ENCODE results near the gene HORMAD1.
"Not testable (repeated sequence)": the region's sequence is repeated elsewhere in the genome, so short reads cannot be mapped to it uniquely, and the experiment has no call there.

Gene HORMAD1

GRCh38 chr1:150696995-150697927, 23.4 kb downstream of the HORMAD1 start, which contains the start of gene GOLPH3L:
TSS of gene GOLPH3L (minus strand) at chr1:150697154. CDS start at chr1:150694838, 2,316 bp downstream.
- DNase-seq: peak; percentile 99

- no peak for DNase-seq
These were observed 24.1 kb downstream of the HORMAD1 start for GRCh38 chr1:150696590-150696989.

- DNase-seq: no peak
These were observed 24.5 kb downstream of the HORMAD1 start for GRCh38 chr1:150696162-150696561.

GRCh38 chr1:150695561-150695960, 25.1 kb downstream of the HORMAD1 start:
- no peak for DNase-seq

GRCh38 chr1:150692720-150693119, 28.0 kb downstream of the HORMAD1 start:
- DNase-seq: no peak

- no peak for DNase-seq
These were observed 31.9 kb downstream of the HORMAD1 start for GRCh38 chr1:150688763-150689162.

GRCh38 chr1:150686275-150686674, 34.4 kb downstream of the HORMAD1 start:
- no peak for DNase-seq

GRCh38 chr1:150683914-150684313, 36.8 kb downstream of the HORMAD1 start:
- no peak for DNase-seq

- DNase-seq: no peak
These were observed 41.7 kb downstream of the HORMAD1 start for GRCh38 chr1:150678988-150679387.

- DNase-seq: no peak
These were observed 45.8 kb downstream of the HORMAD1 start for GRCh38 chr1:150674881-150675280.

GRCh38 chr1:150663321-150663720, 57.4 kb downstream of the HORMAD1 start:
- no peak for DNase-seq

- DNase-seq: no peak
These were observed 57.9 kb downstream of the HORMAD1 start for GRCh38 chr1:150662811-150663210.

GRCh38 chr1:150661156-150661555, 59.5 kb downstream of the HORMAD1 start:
- DNase-seq: no peak

GRCh38 chr1:150660584-150660983, 60.1 kb downstream of the HORMAD1 start:
- no peak for DNase-seq

GRCh38 chr1:150657064-150657463, 63.6 kb downstream of the HORMAD1 start:
- not testable (repeated sequence) for DNase-seq

- DNase-seq: not testable (repeated sequence)
These were observed 66.1 kb downstream of the HORMAD1 start for GRCh38 chr1:150654635-150655034.

GRCh38 chr1:150650193-150650592, 70.5 kb downstream of the HORMAD1 start:
- DNase-seq: no peak

- no peak for DNase-seq
These were observed 71.1 kb downstream of the HORMAD1 start for GRCh38 chr1:150649441-150650075.

Data from NCI-H226 (cell line).